ENCODE results near the gene IER3.

The IER3 gene

DNA sequence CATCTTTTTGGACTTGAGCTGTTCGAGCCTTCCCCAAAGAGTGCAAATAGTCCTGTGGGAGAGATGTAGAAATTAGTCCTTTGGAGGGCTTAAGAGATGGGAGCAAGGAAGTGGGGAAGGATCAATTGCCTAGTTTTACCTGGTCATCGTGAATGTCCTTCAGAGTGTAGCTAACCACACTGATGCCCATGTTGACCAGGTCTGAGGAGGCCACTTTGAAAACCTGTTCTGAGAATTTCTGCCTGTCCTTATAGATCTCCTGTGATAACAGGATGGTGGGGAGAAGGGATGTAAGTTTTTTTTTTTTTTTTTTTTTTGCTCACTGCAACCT lies 3.8 kb downstream of the IER3 start:
- Histone ChIP-seq H3K36me3 (ENCODE audit: low read depth) (peaks cover 68% of the 10 kb centered on the region), H3K27me3 (ENCODE audit: insufficient read depth, poor library complexity, severe bottlenecking) (no peaks in the 10 kb centered on the region), H3K9me3 (ENCODE audit: severe bottlenecking) (no peaks in the 10 kb centered on the region), H3K4me1 (ENCODE audit: insufficient read depth, poor library complexity, severe bottlenecking) (no peaks in the 10 kb centered on the region), H3K4me3 (ENCODE audit: severe bottlenecking) (no peak overlapping the region), H3K27ac (ENCODE audit: poor library complexity, severe bottlenecking) (peak overlapping the region; percentile 98)
- TF ChIP-seq, protein P1, sequence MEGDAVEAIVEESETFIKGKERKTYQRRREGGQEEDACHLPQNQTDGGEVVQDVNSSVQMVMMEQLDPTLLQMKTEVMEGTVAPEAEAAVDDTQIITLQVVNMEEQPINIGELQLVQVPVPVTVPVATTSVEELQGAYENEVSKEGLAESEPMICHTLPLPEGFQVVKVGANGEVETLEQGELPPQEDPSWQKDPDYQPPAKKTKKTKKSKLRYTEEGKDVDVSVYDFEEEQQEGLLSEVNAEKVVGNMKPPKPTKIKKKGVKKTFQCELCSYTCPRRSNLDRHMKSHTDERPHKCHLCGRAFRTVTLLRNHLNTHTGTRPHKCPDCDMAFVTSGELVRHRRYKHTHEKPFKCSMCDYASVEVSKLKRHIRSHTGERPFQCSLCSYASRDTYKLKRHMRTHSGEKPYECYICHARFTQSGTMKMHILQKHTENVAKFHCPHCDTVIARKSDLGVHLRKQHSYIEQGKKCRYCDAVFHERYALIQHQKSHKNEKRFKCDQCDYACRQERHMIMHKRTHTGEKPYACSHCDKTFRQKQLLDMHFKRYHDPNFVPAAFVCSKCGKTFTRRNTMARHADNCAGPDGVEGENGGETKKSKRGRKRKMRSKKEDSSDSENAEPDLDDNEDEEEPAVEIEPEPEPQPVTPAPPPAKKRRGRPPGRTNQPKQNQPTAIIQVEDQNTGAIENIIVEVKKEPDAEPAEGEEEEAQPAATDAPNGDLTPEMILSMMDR (IDR thresholded peaks at IDR 0.05; ENCODE audit: poor library complexity, severe bottlenecking): no peak
- no peak for ATAC-seq (ENCODE audit: low read depth)
- no peak for DNase-seq (ENCODE audit: low spot score)

DNA sequence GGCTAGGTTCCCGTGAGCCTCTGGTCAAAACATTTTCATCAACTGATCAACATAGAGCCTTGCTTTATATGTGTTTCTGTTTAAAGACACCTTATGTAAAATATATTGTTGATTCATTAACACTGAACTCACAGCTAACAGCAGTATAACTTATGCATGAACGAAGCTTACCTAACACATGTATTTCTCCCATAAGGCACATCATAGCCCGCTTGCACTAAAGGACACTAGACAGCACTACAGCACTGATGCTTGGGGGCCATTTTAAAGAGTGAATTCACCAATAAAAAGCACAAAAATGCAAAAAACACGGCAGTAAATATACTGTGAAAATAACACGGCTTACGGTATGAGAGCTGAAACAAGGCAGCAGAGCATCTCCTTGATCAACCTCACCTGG lies 5.8 kb downstream of the IER3 start:
- H3K27me3 ChIP-seq (ENCODE audit: insufficient read depth, poor library complexity, severe bottlenecking): no peaks in the 10 kb centered on the region
- no peaks in the 10 kb centered on the region for H3K4me1 ChIP-seq (ENCODE audit: insufficient read depth, poor library complexity, severe bottlenecking)
- ATAC-seq (ENCODE audit: low read depth): no peak
- H3K9me3 ChIP-seq (ENCODE audit: severe bottlenecking): no peaks in the 10 kb centered on the region
- DNase-seq (ENCODE audit: low spot score): no peak
- TF ChIP-seq, protein P1 (IDR thresholded peaks at IDR 0.05; ENCODE audit: poor library complexity, severe bottlenecking): no peak
- peaks cover 75% of the 10 kb centered on the region for H3K36me3 ChIP-seq (ENCODE audit: low read depth)
- no peak overlapping the region for H3K27ac ChIP-seq (ENCODE audit: poor library complexity, severe bottlenecking)
- H3K4me3 ChIP-seq (ENCODE audit: severe bottlenecking): no peak overlapping the region

DNA sequence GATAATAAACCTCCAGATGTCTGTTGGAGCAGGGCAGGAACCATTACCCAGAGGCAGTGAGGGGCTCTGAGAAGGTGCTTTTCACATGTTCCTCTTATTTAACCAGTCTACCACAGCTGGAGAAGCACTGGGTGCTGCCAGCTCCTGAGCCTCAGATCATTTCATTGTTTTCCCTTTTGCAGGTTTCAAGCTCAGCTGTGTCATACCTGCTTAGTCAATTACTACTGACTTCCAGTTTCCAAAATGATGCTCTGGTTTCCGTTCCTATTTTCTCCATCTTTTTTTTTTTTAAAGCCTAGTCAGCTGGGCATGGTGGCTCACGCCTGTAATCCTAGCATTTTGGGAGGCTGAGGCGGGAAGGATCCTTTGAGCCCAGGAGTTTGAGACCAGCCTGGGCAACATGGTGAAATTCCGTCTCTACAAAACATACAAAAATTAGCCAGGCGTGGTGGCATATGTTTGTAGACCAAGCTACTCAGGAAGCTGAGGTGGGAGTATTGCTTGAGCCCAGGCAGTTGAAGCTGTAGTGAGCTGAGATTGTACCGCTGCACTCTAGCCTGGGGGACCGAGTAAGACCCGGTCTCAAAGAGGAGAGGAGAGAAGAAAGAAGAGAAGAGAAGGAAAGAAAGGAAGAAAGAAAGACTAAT lies 8.6 kb downstream of the IER3 start:
- Histone ChIP-seq H3K4me1 (ENCODE audit: insufficient read depth, poor library complexity, severe bottlenecking) (no peaks in the 10 kb centered on the region), H3K36me3 (ENCODE audit: low read depth) (peaks cover 76% of the 10 kb centered on the region), H3K27me3 (ENCODE audit: insufficient read depth, poor library complexity, severe bottlenecking) (no peaks in the 10 kb centered on the region), H3K9me3 (ENCODE audit: severe bottlenecking) (no peaks in the 10 kb centered on the region), H3K4me3 (ENCODE audit: severe bottlenecking) (no peak overlapping the region), H3K27ac (ENCODE audit: poor library complexity, severe bottlenecking) (no peak overlapping the region)
- DNase-seq (ENCODE audit: low spot score) (no peak), ATAC-seq (ENCODE audit: low read depth) (no peak)
- TF ChIP-seq, protein P1 (IDR thresholded peaks at IDR 0.05; ENCODE audit: poor library complexity, severe bottlenecking): no peak

DNA sequence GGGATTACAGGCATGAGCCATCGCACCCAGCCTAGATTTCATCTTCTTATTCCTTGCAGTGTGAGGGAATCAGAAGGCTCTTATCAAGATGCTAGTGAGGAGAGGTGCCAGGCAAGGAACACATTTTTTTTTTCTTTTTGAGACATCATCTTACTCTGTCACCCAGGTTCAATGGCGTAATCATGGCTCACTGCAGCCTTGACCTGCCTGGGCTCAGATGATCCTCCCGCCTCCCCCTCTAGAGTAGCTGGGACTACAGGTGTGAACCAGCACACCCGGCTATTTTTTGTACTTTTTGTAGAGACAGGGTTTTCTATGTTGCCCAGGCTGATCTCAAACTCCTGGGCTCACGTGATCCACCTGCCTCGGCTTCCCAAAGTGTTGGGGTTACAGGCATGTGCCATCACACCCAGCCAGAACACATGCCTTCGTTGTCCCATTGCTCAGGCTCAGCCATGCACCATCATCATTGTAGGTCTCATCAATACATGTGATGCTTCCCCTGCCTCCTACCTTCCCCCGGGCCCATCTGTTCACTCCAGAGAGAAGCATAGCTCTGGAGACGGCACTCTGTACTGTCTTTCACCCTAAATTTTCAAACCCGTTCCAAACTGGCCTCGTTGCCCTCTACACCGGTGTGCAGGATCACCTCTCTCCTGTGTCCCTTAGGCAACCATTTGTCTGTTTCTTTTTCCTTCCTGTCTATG lies 12.0 kb downstream of the IER3 start:
- Histone ChIP-seq H3K36me3 (ENCODE audit: low read depth) (peaks cover 72% of the 10 kb centered on the region), H3K27ac (ENCODE audit: poor library complexity, severe bottlenecking) (no peak overlapping the region), H3K4me1 (ENCODE audit: insufficient read depth, poor library complexity, severe bottlenecking) (no peaks in the 10 kb centered on the region), H3K27me3 (ENCODE audit: insufficient read depth, poor library complexity, severe bottlenecking) (no peaks in the 10 kb centered on the region), H3K4me3 (ENCODE audit: severe bottlenecking) (no peak overlapping the region), H3K9me3 (ENCODE audit: severe bottlenecking) (no peaks in the 10 kb centered on the region)
- ATAC-seq (ENCODE audit: low read depth) (no peak), DNase-seq (ENCODE audit: low spot score) (no peak)
- TF ChIP-seq, protein P1 (IDR thresholded peaks at IDR 0.05; ENCODE audit: poor library complexity, severe bottlenecking): no peak
